ENCODE data around the gene SNAP25. TPM values are rescaled to one million over a fixed set of nuclear protein-coding genes. Genes with fewer than 3 reads are reported as not detected.

The SNAP25 gene
- total and polyA plus RNA-seq, 9 of the 15 experiments (the other 6 are each of a cell fraction or from before 2014, with no cell fraction given) = 0.07 TPM; not detected in 8

GRCh38 chr20:10240655-10241054, 22.0 kb downstream of the SNAP25 start:
- in situ Hi-C loops (cut with MboI) (no loop called here), intact Hi-C loops (cut with micrococcal nuclease) (no loop called here)
- FAIRE-seq (no peak), ATAC-seq (no peak), DNase-seq (ENCODE audit: extremely low read depth in 1 of 4, low spot score in 3 of 4) (no peak)
- no peak for TF ChIP-seq KAT7 (CRISPR knock-in tag; IDR thresholded peaks at IDR 0.05; ENCODE audit: borderline replicate concordance)
- TF ChIP-seq HOXB6 (CRISPR knock-in tag; IDR thresholded peaks at IDR 0.05; ENCODE audit: borderline replicate concordance) = no peak
- TF ChIP-seq ZNF174 (CRISPR knock-in tag; IDR thresholded peaks at IDR 0.05) = no peak
- no peak for TF ChIP-seq DDX20 (tag; IDR thresholded peaks at IDR 0.05; ENCODE audit: low read depth)
- TF ChIP-seq ZNF197 (CRISPR knock-in tag; IDR thresholded peaks at IDR 0.05; ENCODE audit: low read depth) = no peak
- TF ChIP-seq MITF (IDR thresholded peaks at IDR 0.05) = no peak
- no peak for TF ChIP-seq CEBPZ (IDR thresholded peaks at IDR 0.05; ENCODE audit: borderline replicate concordance, low read depth, low read length)
- no peak for TF ChIP-seq MEIS2 (IDR thresholded peaks at IDR 0.05; ENCODE audit: partially characterized antibody)
- no peak for TF ChIP-seq FOSL1 (tag; conservative IDR thresholded peaks at IDR 0.05)
- TF ChIP-seq ARID1B (IDR thresholded peaks at IDR 0.05) = no peak
- TF ChIP-seq HMBOX1 (IDR thresholded peaks at IDR 0.05) = no peak
- no peak for TF ChIP-seq HEY1 (CRISPR knock-in tag; IDR thresholded peaks at IDR 0.05; ENCODE audit: borderline replicate concordance)
- no peak for TF ChIP-seq ZC3H8 (IDR thresholded peaks at IDR 0.05)
- TF ChIP-seq L3MBTL2 (IDR thresholded peaks at IDR 0.05) = no peak
- TF ChIP-seq E2F6 (IDR thresholded peaks at IDR 0.05; ENCODE audit: borderline replicate concordance in 1 of 2, extremely low read depth in 1 of 2, insufficient read depth in 1 of 2, insufficient read length in 1 of 2, low read depth in 1 of 2, low read length in 1 of 2, poor library complexity in 1 of 2, severe bottlenecking in 1 of 2) = no peak
- no peak for TF ChIP-seq ZNF347 (CRISPR knock-in tag; IDR thresholded peaks at IDR 0.05; ENCODE audit: low read depth)
- no TSS peak for BruUV-seq (replicated peaks)
- Histone ChIP-seq H3K79me2 (ENCODE audit: control insufficient read depth, insufficient read depth, low read length) (no peaks in the 10 kb centered on the region), H3K9me3 (replicated peaks; ENCODE audit: control insufficient read depth, insufficient read depth, low read depth, low read length) (no peaks in the 10 kb centered on the region), H3K27me3 (ENCODE audit: control insufficient read depth in 2 of 2, insufficient read depth in 2 of 2, low read length in 2 of 2) (no peaks in the 10 kb centered on the region), H3K4me1 (replicated peaks in 1 of 2; ENCODE audit: control insufficient read depth in 2 of 2, insufficient read depth in 2 of 2, low read length in 2 of 2) (no peaks in the 10 kb centered on the region), H2AFZ (ENCODE audit: low read depth, low read length) (no peak overlapping the region), H3K4me2 (ENCODE audit: insufficient read depth, low read length) (no peak overlapping the region), H3K27ac (ENCODE audit: extremely low read depth, low read depth, low read length) (no peak overlapping the region), H3K4me3 (no peak overlapping the region), H3K9me1 (ENCODE audit: control insufficient read depth, insufficient read depth, low read length) (no peaks in the 10 kb centered on the region), H3K36me3 (ENCODE audit: control insufficient read depth, insufficient read depth, low read length) (no peaks in the 10 kb centered on the region), H3K9ac (ENCODE audit: insufficient read depth in 1 of 2, low read depth in 2 of 2, low read length in 2 of 2) (no peak overlapping the region), H4K20me1 (replicated peaks; ENCODE audit: control insufficient read depth, insufficient read depth, low read length) (no peaks in the 10 kb centered on the region)
- ChIA-PET POLR2A (no interaction called here), CTCF (ENCODE audit: low intra/inter-chr PET ratio) (no interaction called here)
- WGBS (ENCODE audit: insufficient coverage, low coverage, missing lambda C conversion rate) = 0% methylated on average over 8 of the region's 8 CpGs
